Measurements from ENCODE around the gene GLS.
A peak's percentile ranks its signal among the peaks of the same experiment; 100 is the strongest.
"Not testable (repeated sequence)": the region's sequence is repeated elsewhere in the genome, so short reads cannot be mapped to it uniquely, and the experiment has no call there.

The GLS gene

DNA sequence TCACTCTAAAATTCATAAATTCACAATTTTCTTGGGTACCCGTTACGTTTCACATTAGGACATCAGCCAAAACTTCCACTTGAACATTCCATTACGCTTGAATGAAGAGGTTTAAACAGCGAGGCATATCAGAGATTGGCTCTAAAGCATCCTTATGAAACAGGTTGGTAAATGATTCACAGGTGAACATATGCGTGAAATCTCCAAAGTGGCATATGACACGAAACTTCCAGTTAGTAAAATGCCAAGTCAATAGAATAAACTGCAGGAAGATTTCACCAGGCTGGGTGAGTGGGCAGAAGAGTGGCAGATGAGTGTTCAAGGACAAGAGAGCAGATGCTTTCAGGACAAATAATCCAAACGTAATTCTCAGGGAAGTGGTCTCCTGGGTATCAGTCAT lies 33.9 kb upstream of the GLS start:
- TF ChIP-seq, protein P1, sequence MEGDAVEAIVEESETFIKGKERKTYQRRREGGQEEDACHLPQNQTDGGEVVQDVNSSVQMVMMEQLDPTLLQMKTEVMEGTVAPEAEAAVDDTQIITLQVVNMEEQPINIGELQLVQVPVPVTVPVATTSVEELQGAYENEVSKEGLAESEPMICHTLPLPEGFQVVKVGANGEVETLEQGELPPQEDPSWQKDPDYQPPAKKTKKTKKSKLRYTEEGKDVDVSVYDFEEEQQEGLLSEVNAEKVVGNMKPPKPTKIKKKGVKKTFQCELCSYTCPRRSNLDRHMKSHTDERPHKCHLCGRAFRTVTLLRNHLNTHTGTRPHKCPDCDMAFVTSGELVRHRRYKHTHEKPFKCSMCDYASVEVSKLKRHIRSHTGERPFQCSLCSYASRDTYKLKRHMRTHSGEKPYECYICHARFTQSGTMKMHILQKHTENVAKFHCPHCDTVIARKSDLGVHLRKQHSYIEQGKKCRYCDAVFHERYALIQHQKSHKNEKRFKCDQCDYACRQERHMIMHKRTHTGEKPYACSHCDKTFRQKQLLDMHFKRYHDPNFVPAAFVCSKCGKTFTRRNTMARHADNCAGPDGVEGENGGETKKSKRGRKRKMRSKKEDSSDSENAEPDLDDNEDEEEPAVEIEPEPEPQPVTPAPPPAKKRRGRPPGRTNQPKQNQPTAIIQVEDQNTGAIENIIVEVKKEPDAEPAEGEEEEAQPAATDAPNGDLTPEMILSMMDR (IDR thresholded peaks at IDR 0.05; ENCODE audit: extremely low read depth, missing control alignments), result no peak
- no peak for DNase-seq (ENCODE audit: low spot score)

DNA sequence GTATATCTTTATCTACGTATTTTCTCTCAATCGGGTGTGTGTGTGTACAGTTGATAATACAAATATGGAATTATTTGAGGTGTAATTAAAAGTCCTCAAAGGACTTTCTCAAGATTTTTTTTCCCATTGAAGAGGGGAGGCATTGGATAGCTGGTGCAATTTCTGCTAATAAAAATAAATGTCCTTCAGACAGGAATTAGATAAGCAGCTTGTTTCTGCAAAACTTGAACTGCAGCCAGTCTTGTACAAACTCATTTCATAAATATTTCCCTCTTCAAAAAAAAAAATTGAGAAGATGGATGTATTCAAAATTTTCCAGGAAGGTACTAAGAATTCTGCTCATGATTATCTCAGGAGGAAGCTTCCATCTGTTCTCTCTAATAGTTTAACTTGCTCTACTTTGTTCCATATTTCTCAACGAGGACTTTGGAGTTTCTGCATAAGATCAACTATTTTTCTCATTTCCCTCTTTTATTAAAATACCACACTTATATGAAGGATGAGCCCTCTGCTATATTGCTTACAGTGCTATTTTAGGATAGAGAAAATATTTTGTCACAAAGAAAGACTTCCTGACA lies 33.0 kb upstream of the GLS start:
- TF ChIP-seq, protein P1 (IDR thresholded peaks at IDR 0.05; ENCODE audit: extremely low read depth, missing control alignments), result no peak
- DNase-seq (ENCODE audit: low spot score), result no peak

DNA sequence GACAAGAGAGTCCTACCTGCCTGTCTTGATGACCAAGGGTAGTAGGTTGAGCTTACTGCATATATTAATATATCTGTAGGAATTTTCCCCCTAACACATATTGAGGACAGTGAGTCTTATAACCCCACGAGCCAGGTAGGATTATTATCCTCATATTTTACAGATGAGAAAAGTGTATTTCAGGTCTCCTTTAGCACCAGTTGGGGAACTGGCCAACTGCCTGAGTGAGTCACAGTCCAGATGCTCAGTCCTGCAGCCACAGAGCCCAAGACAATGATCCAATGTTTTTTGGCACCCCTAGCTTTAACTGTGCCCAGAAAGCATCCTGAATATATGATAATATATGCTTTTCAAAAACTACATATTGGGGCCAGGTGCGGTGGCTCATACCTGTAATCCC lies 30.8 kb upstream of the GLS start:
- DNase-seq (ENCODE audit: low spot score), result no peak
- TF ChIP-seq, protein P1 (IDR thresholded peaks at IDR 0.05; ENCODE audit: extremely low read depth, missing control alignments), result no peak

DNA sequence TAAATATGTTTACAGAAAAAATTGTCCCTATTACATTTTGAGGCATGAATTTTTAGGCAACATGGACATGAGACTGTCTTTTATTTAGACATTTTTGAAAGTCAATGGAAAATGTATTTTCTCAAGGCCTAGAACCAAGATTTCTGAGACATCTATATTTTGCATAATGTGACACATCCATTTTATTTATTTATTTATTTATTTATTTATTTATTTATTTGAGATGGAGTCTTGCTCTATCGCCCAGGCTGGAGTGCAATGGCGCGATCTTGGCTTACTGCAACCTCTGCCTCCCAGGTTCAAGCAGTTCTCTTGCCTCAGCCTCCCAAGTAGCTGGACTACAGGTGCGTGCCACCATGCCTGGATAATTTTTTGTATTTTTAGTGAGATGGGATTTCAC lies 27.6 kb upstream of the GLS start:
- DNase-seq (ENCODE audit: low spot score), result not testable (repeated sequence)

DNA sequence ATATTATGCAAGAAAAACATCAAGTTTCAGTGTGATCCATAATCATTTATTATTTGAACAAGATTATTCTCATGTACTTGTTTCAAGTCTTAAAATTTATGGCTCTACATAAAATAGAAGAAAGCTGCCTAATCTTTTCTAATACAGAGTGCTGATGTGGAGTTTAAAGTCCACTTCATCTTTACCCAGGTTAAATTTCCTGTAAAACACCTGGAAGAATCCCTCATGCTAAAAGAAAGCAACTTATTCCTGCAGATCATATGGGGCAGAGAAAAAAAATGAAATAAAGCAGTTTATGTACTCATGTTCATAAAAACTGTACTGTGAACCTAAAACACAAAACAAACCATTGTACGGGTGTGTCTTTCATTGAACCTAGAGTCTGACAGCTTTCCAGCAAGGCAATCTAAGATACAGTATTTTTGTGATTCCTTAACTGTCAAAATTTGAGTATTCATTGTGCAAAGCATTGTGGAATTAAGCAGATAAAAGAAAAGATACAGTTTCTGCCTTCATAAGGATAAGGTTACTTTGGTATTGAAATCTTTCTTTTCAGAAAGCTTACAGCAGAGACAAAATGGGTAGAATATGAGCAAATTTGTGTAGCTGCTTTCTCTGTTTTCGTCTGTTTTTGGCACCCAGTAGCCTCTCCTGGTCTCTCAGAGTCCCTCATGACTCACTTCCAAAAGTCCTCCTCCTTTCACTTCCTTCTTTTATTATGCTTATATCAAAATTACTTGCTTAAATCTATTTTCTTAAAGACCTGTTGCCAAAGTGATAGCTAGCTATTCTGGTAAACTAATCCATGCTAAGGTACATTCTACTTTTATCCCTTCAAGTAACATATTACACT lies 26.9 kb upstream of the GLS start:
- DNase-seq (ENCODE audit: low spot score), result peak; percentile 27
- TF ChIP-seq, protein P1 (IDR thresholded peaks at IDR 0.05; ENCODE audit: extremely low read depth, missing control alignments), result no peak

DNA sequence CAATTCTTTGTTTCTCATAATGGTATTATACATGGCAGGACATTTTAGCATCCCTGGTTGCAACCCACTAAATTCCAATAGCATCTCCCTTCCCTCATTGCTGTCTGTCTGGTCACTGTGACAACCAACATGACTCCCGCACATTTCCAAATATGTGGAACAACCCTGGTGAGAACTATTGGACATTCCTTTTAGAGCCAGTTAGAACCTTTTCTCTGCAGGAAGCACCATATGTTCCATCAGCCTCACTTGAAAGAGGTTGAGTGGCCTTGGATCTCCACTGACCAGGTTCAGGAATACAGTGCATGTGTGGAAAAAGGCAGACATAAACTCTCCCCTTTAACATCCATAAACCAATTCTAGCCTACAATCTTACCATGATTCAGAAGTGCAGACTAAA lies 25.9 kb upstream of the GLS start:
- TF ChIP-seq, protein P1 (IDR thresholded peaks at IDR 0.05; ENCODE audit: extremely low read depth, missing control alignments), result no peak
- no peak for DNase-seq (ENCODE audit: low spot score)

DNA sequence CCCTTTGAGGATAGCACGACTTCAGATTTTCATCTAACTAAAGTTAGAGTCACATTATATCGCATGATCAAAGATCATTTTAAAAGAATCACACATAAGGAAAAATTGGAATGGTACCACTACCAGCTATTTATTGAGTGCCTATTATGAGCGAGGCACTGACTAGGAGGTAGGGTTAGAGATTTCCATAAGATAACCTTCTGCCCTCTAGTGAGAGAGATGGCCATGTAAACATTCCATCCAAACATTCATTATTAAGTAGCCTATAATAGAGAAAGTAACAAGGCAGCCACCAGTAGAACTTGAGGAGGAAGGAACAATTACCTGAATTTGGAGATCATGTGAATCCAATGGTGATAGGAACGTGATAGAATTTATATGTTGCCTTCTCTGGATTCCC lies 25.4 kb upstream of the GLS start:
- TF ChIP-seq, protein P1 (IDR thresholded peaks at IDR 0.05; ENCODE audit: extremely low read depth, missing control alignments), result no peak
- no peak for DNase-seq (ENCODE audit: low spot score)

DNA sequence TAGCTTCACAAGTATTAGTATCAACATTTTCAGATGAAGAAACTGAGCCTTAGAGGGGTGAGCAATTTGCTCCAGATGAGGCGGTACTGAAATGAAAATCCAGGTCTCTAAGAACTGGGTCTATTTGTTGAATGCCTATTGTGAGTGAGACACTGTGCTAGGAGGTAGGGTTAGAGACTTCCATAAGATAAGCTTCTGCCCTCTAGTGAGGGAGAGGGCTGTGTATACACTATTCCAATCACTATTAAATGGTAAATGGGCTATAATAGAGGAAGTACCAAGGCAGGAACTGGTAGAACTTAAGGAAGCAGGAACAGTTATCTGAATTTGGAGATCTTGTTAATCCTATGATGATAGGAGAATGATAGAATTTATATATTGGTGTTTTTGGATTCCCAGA lies 23.6 kb upstream of the GLS start:
- no peak for DNase-seq (ENCODE audit: low spot score)
- TF ChIP-seq, protein P1 (IDR thresholded peaks at IDR 0.05; ENCODE audit: extremely low read depth, missing control alignments), result no peak
